IPS-18c (cell line): ENCODE results near the gene PDZK1IP1.

Experiments used
- H3K4me3 ChIP-seq: 2 replicates; pipeline ENCODE4 v1.7.0; 2013; ENCODE audit warnings: low read depth, mild to moderate bottlenecking, low read length, moderate library complexity; ENCODE audit not compliant: insufficient read depth
- H3K9me3 ChIP-seq: one replicate; pipeline ENCODE4 v1.6.1; 2013; ENCODE audit warnings: mild to moderate bottlenecking, low read length, moderate library complexity; ENCODE audit not compliant: control insufficient read depth, insufficient read depth

Gene PDZK1IP1

DNA sequence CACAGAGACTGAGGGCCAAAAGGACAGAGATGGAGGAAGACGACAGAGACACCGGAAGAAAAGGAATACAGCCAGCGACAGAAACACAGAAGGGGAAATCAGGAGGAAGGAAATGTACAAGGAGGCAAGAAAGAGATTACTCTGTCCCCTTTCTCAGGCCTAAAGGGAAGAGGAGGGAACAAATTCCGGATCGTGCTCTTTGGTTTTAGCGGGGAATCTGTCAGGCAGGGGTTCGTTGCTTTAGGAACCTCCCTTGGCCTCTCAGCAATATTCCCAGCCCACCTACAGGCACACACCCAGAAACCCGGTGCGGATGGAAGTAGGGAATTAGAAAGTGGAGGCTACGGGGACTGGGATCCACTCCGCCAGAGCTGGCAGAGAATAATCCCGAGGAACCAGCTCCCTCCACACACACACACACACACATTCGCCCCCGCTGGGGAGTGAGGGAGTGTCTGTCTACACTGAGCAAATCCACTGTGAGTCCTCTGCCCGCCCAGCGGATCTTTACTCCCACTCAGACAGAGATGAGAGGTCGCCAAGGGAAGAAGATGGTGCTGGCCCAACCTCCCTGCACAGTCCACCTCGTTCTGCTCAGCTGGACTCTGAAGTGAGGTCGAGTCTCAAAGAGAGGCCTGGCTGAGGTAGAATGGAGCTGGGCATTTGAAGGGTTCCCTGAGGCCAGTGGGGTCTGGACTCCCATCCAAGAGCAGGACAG lies 36.4 kb upstream of the PDZK1IP1 start:
- Histone ChIP-seq H3K9me3 (no peaks in the 10 kb centered on the region), H3K4me3 (peak overlapping the region; percentile 31; the same call in 1 of the 2 replicates)

- no peaks in the 10 kb centered on the region for H3K9me3 ChIP-seq
- peak overlapping the region; percentile 31 for H3K4me3 ChIP-seq
Observed at GRCh38 chr1:47225430-47226100, 35.7 kb upstream of the PDZK1IP1 start.

DNA sequence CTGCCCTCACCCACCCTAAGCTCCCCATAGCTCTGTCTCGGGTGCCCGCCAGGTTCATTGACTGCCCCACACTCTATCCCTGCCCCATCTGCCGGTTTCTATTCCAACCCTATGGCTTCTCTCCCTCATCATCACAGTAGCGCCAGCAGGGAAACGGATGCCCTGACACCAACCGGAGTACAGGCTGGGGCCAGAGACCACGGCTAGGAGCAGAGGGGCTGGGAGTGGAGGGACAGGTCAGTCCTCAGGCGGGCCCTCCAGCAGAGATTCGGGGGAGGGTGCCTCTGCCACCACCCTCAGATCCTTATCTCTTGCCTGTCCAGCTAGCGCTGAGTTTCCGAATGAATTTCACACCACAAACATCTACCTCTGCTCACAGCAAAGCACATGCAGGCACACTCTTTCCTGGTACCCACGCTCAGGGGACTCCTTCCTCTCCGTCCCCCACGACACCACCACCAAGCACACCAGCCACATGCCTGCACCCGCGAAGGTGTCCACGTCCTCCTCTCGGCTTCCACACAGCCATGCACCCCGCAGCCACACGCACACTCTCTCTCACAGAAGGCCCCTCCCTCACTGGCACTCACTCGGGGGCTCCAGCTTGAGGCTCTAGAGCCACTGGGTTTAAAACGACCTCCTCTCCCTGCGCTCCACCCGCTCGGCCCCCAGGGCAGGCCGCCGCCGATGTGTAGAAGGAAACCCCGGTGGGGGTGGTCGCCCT lies 35.0 kb upstream of the PDZK1IP1 start:
- no peaks in the 10 kb centered on the region for H3K9me3 ChIP-seq
- H3K4me3 ChIP-seq, result peak overlapping the region; percentile 31; the same call in 1 of the 2 replicates

DNA sequence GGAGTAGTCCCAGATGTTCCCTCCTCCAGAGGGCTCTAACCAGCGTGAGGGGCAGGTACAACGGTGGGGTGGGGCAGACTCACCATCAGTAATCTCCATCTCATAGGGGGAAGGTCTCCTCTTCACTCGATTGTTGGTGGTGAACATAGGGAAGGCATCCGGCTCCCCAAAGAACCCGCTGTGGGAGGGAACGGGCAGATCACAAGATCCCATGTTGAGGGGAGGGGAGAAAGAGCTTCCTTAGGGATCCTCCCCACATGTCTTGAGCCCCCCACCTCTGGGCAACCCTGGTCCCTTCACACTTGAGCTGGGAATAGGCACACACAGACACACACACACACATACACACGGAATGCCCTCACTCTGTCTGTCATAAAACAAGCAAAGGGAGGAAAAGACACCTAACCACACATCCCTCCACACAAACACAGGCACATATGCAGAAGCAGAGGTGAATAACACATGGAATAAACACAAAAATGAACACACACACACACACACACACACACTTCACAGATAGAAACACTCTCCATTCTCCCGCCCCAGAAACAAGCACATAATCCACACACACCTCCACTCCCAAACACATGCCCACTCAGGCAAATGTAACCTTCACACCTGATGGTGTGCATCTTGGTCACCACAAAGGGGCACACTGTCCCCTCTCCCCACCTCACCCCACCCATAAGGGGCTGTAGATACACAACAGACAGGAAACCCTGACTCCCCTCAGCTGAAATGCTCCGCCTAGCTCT lies 34.3 kb upstream of the PDZK1IP1 start:
- Histone ChIP-seq H3K4me3 (no peak overlapping the region), H3K9me3 (no peaks in the 10 kb centered on the region)

GRCh38 chr1:47223174-47223920 lies 33.5 kb upstream of the PDZK1IP1 start:
- no peaks in the 10 kb centered on the region for H3K9me3 ChIP-seq
- H3K4me3 ChIP-seq, result no peak overlapping the region

DNA sequence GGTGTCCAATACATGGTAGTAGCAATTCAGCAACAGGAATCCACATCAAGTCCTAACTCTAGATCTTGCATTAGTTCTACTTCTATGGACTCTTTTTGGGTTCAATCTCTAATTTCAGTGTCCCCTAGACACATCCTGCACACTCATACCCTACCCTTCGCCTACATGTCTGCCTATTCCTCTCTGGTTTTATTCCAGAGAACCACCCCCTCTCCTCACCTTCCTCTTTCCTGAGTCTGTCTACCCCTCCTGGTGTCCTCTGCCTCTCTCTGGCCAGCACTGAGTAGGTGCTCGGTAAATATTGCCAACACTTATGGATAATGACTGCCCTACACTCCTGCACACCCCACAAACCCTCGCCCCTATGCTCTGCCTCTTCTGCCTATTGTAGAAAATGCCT lies 32.6 kb upstream of the PDZK1IP1 start:
- H3K4me3 ChIP-seq, result no peak overlapping the region

DNA sequence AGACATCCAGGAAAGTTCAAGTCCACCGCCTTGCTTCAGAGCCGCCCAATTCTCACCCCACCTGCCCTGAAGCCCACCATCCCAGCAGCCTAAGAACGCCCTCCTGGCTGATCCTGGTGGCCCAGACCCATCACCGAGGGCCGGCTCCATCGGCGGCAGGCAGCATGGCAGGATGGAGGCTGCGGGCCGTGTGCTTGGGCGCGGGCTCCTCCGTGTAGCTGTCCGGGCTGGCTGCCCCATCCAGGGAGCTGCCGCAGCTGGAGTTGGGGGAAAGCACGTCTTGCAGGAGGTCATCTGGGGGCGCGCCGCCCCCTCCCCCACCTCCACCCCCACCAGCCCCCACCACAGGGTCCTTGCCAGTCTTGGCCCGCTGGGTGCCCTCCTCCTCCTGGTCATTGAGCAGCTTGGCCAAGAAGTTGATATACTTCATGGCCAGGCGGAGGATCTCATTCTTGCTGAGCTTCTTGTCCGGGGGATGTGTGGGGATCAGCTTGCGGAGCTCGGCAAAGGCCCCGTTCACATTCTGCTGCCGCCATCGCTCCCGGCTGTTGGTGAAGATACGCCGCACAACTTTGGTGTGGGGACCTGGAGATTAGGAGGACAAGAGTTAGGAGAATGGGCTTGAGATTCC lies 29.9 kb upstream of the PDZK1IP1 start:
- Histone ChIP-seq H3K9me3 (no peaks in the 10 kb centered on the region), H3K4me3 (no peak overlapping the region)

More for the DNA sequence above, 32.6 kb upstream of the PDZK1IP1 start:
- no peaks in the 10 kb centered on the region for H3K9me3 ChIP-seq

- H3K4me3 ChIP-seq, result no peak overlapping the region
- no peaks in the 10 kb centered on the region for H3K9me3 ChIP-seq
Observed at GRCh38 chr1:47219001-47219400, 29.2 kb upstream of the PDZK1IP1 start.

DNA sequence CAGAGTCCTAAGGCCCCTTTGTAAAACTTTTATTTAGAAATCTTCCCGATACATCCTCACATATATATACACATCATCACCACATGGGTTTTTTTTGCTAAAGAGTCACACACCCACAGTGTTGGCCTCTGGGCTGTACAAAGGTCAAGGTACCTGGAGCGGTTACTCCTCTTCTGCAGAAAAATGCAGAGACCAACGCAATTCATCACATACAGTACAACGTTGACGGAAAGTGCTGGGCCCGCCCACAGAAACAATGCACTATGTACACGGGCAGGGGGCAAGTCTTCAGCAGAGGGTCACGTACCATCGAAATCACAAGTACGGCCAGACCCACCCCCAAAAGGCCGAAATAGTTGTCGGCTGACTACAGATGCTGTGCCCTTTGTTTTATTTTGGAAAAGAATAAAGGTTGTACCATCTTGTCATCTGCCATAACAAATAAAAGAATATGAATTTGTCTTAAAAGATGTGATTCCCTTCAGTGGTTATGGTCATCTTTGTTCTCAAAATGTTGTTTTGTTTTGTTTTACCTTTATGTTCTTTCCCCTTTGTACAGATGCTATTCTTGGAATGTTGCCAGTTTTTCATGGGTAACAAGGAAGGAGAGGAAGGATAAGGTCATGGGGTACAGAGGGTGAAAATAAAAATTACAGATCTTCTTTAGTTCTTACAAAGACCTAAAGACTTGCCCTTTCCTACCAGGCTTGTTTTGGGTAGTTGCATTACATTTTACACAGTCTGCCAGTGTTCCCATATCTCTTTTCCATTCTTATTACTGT lies 26.6 kb upstream of the PDZK1IP1 start:
- Histone ChIP-seq H3K9me3 (no peaks in the 10 kb centered on the region), H3K4me3 (no peak overlapping the region)

GRCh38 chr1:47215713-47216112 lies 25.9 kb upstream of the PDZK1IP1 start:
- Histone ChIP-seq H3K4me3 (no peak overlapping the region), H3K9me3 (no peaks in the 10 kb centered on the region)

DNA sequence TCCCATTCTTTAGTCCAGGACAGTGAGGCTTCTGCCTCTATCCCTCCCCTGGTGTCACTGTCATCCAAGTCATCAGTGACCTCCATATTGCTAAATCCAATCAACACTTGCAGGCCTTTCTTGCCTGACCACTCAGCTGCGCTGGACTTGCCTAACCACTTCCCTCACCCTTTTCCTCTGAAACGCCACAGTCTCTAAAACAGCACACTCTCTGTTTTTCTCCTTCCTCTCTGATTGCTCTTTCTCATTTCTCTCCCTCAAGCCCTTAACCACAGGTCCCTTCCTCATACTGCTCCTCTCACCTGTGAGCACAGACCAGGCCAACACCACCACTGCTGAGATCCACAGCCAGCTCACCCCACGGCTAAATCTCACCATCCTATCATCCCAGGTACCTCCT lies 24.7 kb upstream of the PDZK1IP1 start:
- no peak overlapping the region for H3K4me3 ChIP-seq
- no peaks in the 10 kb centered on the region for H3K9me3 ChIP-seq

GRCh38 chr1:47213230-47213963 lies 23.6 kb upstream of the PDZK1IP1 start:
- Histone ChIP-seq H3K4me3 (no peak overlapping the region), H3K9me3 (no peaks in the 10 kb centered on the region)

- Histone ChIP-seq H3K4me3 (no peak overlapping the region), H3K9me3 (no peaks in the 10 kb centered on the region)
Observed at GRCh38 chr1:47212636-47213229, 22.9 kb upstream of the PDZK1IP1 start.

DNA sequence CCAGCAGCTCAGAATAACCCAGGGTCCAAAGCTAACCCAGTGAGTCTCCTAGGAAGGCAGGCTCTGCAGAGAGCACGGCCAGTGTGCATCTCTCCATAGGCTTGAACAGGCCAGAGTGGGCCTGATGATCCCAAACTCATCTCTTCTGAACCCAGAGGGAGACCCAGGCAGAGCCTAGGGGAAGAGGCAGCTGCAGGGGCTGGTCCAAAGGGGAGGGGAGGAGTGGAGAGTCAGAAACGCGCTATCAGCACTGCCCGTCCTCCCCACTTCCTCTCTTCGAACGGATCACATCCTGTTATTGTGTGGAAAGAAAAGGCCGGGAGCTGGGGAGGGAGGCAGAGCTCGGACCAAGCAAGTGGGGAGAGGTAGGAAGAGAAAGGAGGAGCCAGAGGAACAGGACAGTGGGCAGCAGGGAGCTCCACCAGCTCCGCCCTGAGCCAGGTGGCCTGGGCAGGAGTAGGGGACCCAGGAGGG lies 22.0 kb upstream of the PDZK1IP1 start:
- no peaks in the 10 kb centered on the region for H3K9me3 ChIP-seq
- no peak overlapping the region for H3K4me3 ChIP-seq

DNA sequence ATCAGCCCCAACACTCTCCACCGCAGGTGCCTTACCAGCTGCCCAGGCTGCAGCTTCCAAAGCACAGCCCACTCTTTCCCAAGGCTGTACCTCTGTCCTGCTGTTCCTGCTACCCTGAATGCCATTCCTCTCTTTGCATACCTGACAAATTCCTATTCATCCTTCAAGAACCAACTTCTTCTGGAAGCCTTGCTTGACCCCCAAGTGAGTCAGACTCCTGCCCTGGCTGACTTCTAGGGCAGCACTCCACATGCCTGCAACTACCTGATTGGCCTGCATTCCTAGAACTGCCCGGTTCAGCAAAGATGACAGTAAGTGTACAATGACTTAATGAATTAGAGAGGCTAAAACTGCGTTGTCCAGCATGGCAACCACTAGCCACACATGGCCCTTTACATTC lies 20.8 kb upstream of the PDZK1IP1 start:
- no peaks in the 10 kb centered on the region for H3K9me3 ChIP-seq
- no peak overlapping the region for H3K4me3 ChIP-seq
